GDM1 (cell line): ENCODE measurements around the gene EXOC3L1.

ENCODE experiments used
- DNase-seq: peaks from one replicate; lab custom pipeline; 2025; lab: John Stamatoyannopoulos, UW

Gene EXOC3L1

DNA sequence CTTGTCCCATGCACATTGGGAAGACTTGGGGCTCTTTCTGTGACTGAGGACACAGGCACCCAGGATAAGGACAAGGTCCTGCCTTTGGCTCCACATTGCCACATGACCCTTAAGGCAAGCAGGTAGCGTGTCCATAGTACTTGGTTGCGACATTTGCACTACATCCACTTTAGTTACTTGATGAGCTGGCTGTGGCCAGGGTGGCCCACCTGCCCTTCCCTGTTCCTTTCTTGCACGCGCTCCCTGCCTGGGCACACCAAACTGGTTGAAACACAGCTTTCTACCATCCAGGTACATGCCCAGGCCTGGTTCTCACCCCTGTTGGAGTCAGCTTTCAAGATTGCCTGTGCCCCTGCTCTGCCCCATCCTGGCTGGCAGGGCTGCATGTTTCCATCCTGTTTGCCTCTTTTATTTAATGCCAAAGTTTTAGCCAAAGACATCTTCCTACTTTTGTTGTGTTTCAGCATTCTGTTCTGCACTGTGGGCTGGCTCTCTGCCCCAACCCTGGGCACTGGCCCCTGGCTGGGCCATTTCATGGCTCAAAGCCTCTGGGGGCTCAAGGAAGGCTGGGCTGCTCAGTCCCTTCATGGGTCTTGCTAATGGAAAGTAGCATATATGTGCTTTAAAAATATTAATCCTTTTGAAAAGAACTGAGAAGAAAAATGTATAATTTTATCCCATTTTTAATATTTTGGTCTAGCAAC, 42.3 kb downstream of the EXOC3L1 start:
- no peak for DNase-seq

DNA sequence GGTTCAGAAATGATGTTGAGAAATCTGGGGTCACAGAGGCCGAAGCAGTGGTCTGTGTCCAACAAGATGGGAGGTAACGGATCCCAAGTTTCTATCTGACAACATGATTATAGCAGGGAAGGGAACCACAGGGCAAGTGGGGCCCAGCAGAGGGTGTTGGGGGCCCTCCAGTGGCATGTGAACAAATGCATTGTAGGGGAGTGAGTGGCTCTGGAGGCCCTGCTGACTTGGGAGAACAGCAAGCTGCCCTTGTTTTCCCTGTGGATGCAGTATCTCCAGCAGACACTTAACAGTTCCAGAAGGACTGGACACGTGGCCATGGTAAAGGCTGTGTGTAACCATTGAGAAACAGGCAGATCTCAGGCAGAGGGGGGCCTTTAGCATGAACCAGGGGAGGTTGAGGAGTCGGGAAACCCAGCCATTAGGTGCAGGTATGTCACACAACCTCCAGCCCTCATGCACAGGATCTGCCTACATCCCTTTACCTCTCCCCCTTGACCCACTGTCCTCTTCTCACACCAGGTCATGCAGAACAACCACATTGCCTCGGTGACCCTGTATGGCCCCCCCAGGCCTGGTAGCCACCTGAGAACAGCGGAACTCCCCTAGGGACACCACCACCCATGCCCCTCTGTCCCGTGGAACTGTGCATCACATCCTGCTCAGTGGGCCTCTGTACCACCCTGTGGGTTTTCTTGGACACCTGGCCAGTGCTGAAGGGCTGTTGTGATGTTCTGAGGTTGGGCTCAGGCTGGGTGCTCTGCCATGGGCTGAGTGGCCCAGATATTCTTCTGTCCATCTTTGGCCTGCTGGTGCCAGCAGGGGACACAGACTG, 43.2 kb downstream of the EXOC3L1 start:
- no peak for DNase-seq

DNA sequence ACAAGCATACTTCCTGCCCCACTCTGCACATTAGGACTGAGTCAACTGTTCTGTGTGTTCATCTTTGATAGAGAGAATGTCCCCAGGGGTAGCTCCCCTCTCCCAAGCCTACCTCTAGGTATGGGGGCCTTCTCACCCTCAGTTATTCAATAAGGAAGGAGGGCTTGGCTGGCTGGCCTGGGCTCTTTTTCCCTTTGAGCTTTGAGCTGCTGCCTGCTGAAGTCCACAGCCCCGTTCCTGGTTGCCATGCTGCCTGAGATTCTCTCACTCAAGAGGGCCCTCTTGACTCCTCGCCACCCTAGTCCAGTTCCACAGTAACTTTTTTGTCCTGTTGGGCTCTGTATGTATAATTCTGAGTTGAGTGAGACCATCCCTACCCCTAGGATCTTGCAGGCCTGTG, 44.2 kb downstream of the EXOC3L1 start:
- DNase-seq: no peak

DNA sequence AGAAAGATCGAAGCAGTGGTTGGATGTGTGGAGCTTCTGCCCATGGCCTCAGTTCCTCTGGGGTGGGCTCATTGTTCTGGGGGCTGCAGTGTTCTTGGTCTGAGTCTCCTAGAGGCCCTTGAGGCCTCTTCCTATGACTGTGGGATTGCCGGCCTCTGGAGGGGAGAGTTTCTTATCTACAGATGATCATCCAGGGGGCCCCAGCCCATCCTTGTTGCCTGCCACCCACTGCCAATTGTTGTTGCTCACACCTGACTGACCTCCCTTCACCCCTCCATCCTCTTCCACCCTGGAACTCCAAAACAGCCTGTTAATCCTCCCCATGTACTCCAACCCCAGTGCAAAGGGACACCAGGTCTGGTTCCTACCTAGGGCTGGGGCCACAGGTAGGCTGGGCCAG, 45.0 kb downstream of the EXOC3L1 start:
- no peak for DNase-seq

DNA sequence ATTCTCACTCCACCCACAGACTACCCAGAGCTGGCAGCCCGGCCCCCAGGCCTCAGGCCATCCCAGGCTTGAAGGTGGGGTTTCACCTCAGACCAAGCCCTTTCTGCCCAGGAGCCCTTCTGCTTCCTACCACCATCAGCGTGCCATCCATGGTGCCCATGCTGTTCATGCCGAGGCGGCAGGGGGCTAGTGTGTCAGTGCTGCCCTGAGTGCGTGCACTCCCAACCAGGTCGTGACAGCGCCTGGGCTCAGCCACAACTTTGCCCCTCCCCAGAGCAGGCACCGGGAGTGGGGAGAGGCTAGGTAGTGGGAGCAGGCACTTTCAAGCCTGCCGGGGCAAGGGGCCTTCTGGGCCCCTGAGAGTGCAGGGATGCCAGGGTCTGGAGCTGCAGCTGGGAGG, 47.6 kb downstream of the EXOC3L1 start:
- no peak for DNase-seq

DNA sequence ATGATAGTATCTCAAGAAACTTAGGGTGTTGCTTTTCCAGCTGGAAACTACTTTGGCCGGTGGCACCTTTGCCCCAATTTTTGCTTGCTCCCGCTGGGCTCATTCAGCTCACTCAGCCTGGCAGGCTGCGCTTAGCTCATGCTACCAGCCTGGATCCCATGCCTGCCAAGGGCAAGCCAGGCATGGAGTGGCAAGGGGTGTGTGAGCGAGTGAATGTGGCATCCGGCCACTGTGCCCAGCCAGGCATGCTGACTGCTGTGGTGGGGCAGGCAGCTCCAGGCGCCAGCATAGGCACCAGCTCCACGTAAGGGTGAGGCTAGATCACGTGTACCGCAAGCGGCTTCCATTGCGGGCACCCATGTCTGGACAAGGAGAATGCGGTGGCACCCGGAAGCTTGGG, 48.5 kb downstream of the EXOC3L1 start:
- no peak for DNase-seq

DNA sequence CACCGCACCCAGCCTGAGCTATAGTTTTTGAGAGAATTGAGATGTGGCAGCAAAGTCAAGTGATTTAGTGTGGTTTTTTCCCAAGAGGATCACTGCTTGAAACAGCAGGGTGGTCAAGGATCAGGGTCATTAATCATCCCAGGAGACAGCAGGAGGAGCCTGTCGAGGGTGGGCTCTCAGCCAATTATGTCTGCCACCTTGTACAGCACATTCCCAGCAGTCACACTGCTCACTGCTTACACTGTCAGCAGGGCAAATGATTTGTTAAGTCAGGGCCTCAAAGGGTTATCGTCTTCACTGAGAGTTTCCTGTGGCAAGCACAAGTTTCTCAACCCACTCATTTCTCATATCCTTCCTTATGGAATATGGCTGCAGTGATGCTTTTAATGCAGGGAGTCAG, 52.3 kb downstream of the EXOC3L1 start:
- DNase-seq: no peak
